Measurements from ENCODE around the gene NME4.

GRCh38 chr16:401468-402348, 4.7 kb downstream of the NME4 start, which contains the start of gene DECR2:
- TF ChIP-seq POLR2A (IDR thresholded peaks at IDR 0.05) (peak; percentile 62), CTCF (IDR thresholded peaks at IDR 0.05) (peak; percentile 36 to 78 (median 73))
